Hindlimb muscle (tissue), 1 donor: Measurements from ENCODE around the gene PTGFRN. TPM values are rescaled to one million over a fixed set of nuclear protein-coding genes. Genes with fewer than 3 reads are reported as not detected.
"Not testable (repeated sequence)": the region's sequence is repeated elsewhere in the genome, so short reads cannot be mapped to it uniquely, and the experiment has no call there.

ENCODE experiments used
- DNase-seq: peaks from one replicate; pipeline ENCODE4 v3.0.0-alpha.2; 2013
- polyA plus RNA-seq: library from polyadenylated mRNA; unstranded; fragments of 120-200 nt; gene quantifications from one replicate; pipeline ENCODE4 v1.2.1, GENCODE V29; 2013; ENCODE audit not compliant: insufficient read length

Gene PTGFRN
- polyA plus RNA-seq, result 118 TPM

- DNase-seq, result peak; percentile 85
Observed at GRCh38 chr1:116909512-116910378, at the start of gene PTGFRN. PTGFRN (plus strand) TSS chr1:116909916; CDS start chr1:116910204, 288 bp downstream.

- not testable (repeated sequence) for DNase-seq
Observed at GRCh38 chr1:116860167-116860566, 49.5 kb upstream of the PTGFRN start.

GRCh38 chr1:116861137-116861536, 48.6 kb upstream of the PTGFRN start:
- no peak for DNase-seq

- not testable (repeated sequence) for DNase-seq
Observed at GRCh38 chr1:116863031-116863430, 46.7 kb upstream of the PTGFRN start.

- DNase-seq, result not testable (repeated sequence)
Observed at GRCh38 chr1:116866478-116866877, 43.2 kb upstream of the PTGFRN start.

GRCh38 chr1:116868385-116868784, 41.3 kb upstream of the PTGFRN start:
- DNase-seq, result no peak

- no peak for DNase-seq
Observed at GRCh38 chr1:116869611-116870010, 40.1 kb upstream of the PTGFRN start.

GRCh38 chr1:116870300-116870699, 39.4 kb upstream of the PTGFRN start:
- no peak for DNase-seq

GRCh38 chr1:116871779-116872146, 38.0 kb upstream of the PTGFRN start:
- no peak for DNase-seq

GRCh38 chr1:116873680-116874271, 35.9 kb upstream of the PTGFRN start:
- DNase-seq, result no peak

GRCh38 chr1:116874733-116875249, 34.9 kb upstream of the PTGFRN start:
- DNase-seq, result no peak

GRCh38 chr1:116875391-116875790, 34.3 kb upstream of the PTGFRN start:
- DNase-seq, result no peak

GRCh38 chr1:116875946-116876345, 33.8 kb upstream of the PTGFRN start:
- DNase-seq, result not testable (repeated sequence)

GRCh38 chr1:116877141-116877818, 32.4 kb upstream of the PTGFRN start:
- DNase-seq, result no peak

- DNase-seq, result peak; percentile 72
Observed at GRCh38 chr1:116878804-116879477, 30.8 kb upstream of the PTGFRN start.

- no peak for DNase-seq
Observed at GRCh38 chr1:116879478-116880133, 30.1 kb upstream of the PTGFRN start.

GRCh38 chr1:116880917-116881316, 28.8 kb upstream of the PTGFRN start:
- DNase-seq, result peak; percentile 62

- DNase-seq, result peak; percentile 78
Observed at GRCh38 chr1:116881879-116882520, 27.7 kb upstream of the PTGFRN start.

GRCh38 chr1:116882866-116883265, 26.9 kb upstream of the PTGFRN start:
- DNase-seq, result no peak

GRCh38 chr1:116886291-116886878, 23.3 kb upstream of the PTGFRN start:
- DNase-seq, result peak; percentile 76

GRCh38 chr1:116887212-116887611, 22.5 kb upstream of the PTGFRN start:
- DNase-seq, result no peak
